SU-DHL-6 (cell line): ENCODE results near the gene CMTR1.

Experiments used
- H2AFZ ChIP-seq: fragments of 200-600 bp; sonication (generic); 2 replicates; pipeline ENCODE4 v1.6.1; 2014; ENCODE audit warnings: low read depth, mild to moderate bottlenecking, moderate library complexity, mixed read lengths, antibody characterized with exemption, low read length; ENCODE audit not compliant: severe bottlenecking
- H3F3A ChIP-seq: fragments of 200-600 bp; shearing (Covaris generic); 2 replicates; pipeline ENCODE4 v1.6.0; 2016; ENCODE audit warnings: antibody characterized with exemption, mild to moderate bottlenecking; ENCODE audit not compliant: insufficient read depth
- H3K27ac ChIP-seq: fragments of 200-600 bp; sonication (generic); 2 replicates; pipeline ENCODE4 v1.5.1; 2016; ENCODE audit warnings: low read depth, mild to moderate bottlenecking, low read length, moderate library complexity, mixed read lengths
- H3K27me3 ChIP-seq: fragments of 200-600 bp; sonication (generic), shearing (Covaris generic); 2 replicates; pipeline ENCODE4 v1.6.0; 2014; ENCODE audit warnings: mild to moderate bottlenecking, low read length
- H3K36me3 ChIP-seq: fragments of 200-600 bp; sonication (generic); 2 replicates; pipeline ENCODE4 v1.6.1; 2014; ENCODE audit warnings: mild to moderate bottlenecking, low read length, mixed read lengths
- H3K4me2 ChIP-seq: fragments of 300-600, 200-600 bp; shearing (Covaris generic), sonication (generic); 2 replicates; pipeline ENCODE4 v1.6.0; 2014; ENCODE audit warnings: low read length, low read depth, mild to moderate bottlenecking; ENCODE audit not compliant: poor library complexity, severe bottlenecking
- H3K4me3 ChIP-seq: fragments of 200-600 bp; sonication (generic); 2 replicates; pipeline ENCODE4 v1.5.1; 2014; ENCODE audit warnings: antibody characterized with exemption, low read length, mild to moderate bottlenecking, mixed read lengths; ENCODE audit not compliant: insufficient read depth, poor library complexity, severe bottlenecking
- H3K79me2 ChIP-seq: fragments of 200-600 bp; sonication (generic); 2 replicates; pipeline ENCODE4 v1.6.1; 2014; ENCODE audit warnings: mild to moderate bottlenecking, low read length, moderate library complexity; ENCODE audit not compliant: insufficient read depth
- H3K9ac ChIP-seq: fragments of 200-600 bp; sonication (generic); 2 replicates; pipeline ENCODE4 v1.7.0; 2014; ENCODE audit warnings: mild to moderate bottlenecking, low read length
- H3K9me2 ChIP-seq: fragments of 200-600 bp; sonication (generic); replicated peaks from 2 replicates; pipeline ENCODE4 v1.6.1; 2014; ENCODE audit warnings: low read length; ENCODE audit not compliant: insufficient read depth
- H3K9me3 ChIP-seq: fragments of 200-600 bp; sonication (generic); 2 replicates; pipeline ENCODE4 v1.6.1; 2014; ENCODE audit warnings: low read length, mixed read lengths; ENCODE audit not compliant: insufficient read depth
- H4K20me1 ChIP-seq: fragments of 200-600 bp; sonication (generic); 2 replicates; pipeline ENCODE4 v1.6.1; 2014; ENCODE audit warnings: low read depth, mild to moderate bottlenecking, antibody characterized with exemption, low read length, moderate library complexity, mixed read lengths
- EZH2phosphoT487 ChIP-seq: fragments of 200-600 bp; sonication (generic), shearing (Covaris generic); conservative IDR thresholded peaks from 2 replicates; pipeline ENCODE4 v1.6.1; 2018; ENCODE audit warnings: mild to moderate bottlenecking, antibody characterized with exemption, low read length, moderate library complexity, mixed read lengths
- TF ChIP-seq, protein P1 (sequence below): fragments of 200-600 bp; sonication (generic); IDR thresholded peaks from one replicate; pipeline ENCODE4 v1.5.1; 2017; ENCODE audit warnings: antibody characterized with exemption, mild to moderate bottlenecking, low read length, moderate library complexity; ENCODE audit not compliant: insufficient read depth, poor library complexity, severe bottlenecking

Gene CMTR1

DNA sequence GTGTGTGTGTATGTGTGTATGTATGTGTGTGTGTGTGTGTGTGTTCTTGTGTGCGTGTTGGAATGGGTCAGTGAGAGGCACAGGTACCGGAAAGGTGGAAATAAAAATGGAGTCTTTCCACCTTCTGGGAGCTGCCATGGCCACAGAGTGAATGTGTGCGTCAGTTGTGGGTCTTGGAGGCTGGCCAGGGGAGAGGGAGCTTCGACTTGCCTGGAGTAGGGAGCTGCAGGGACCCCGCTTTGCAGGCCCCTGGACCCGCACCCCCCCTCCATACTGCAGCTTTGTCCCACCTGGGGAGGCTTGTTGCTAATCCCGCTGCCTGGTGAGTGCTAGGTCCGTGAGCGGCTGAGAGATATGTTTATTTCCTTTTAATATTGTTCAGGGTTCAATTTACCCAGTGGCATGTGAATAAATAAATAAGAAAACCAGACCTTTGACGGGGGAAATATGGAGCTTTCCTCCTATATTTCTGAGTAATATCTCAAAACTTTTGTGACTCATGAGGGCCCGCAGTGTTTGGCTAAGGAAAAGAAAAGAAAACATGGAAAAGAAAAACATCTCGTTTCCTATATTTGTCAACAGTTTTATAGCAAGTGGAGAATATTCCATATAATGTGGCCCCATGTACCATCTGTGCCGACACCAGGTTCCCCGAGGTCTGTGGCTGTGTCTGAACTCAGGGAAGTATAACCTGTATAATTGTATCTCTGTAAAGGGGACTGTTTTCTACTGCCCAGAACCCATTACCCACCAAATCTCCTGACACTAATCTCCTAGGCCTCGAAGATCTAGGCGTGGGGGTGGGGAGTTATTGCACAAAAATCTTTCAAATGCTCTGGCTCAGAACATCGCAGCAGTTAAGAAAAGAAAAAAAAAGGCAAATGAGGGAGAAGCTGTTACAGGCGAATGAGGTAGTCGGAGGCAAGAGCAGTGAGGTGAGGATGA lies 91.3 kb downstream of the CMTR1 start:
- no peaks in the 10 kb centered on the region for H3K36me3 ChIP-seq
- H2AFZ ChIP-seq: no peak overlapping the region
- no peaks in the 10 kb centered on the region for H3K27me3 ChIP-seq
- H3K9me2 ChIP-seq: no peaks in the 10 kb centered on the region
- no peak overlapping the region for H3K4me2 ChIP-seq
- H3K4me3 ChIP-seq: no peak overlapping the region
- TF ChIP-seq, protein P1, sequence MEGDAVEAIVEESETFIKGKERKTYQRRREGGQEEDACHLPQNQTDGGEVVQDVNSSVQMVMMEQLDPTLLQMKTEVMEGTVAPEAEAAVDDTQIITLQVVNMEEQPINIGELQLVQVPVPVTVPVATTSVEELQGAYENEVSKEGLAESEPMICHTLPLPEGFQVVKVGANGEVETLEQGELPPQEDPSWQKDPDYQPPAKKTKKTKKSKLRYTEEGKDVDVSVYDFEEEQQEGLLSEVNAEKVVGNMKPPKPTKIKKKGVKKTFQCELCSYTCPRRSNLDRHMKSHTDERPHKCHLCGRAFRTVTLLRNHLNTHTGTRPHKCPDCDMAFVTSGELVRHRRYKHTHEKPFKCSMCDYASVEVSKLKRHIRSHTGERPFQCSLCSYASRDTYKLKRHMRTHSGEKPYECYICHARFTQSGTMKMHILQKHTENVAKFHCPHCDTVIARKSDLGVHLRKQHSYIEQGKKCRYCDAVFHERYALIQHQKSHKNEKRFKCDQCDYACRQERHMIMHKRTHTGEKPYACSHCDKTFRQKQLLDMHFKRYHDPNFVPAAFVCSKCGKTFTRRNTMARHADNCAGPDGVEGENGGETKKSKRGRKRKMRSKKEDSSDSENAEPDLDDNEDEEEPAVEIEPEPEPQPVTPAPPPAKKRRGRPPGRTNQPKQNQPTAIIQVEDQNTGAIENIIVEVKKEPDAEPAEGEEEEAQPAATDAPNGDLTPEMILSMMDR: no peak
- TF ChIP-seq EZH2phosphoT487: no peak
- no peaks in the 10 kb centered on the region for H3K79me2 ChIP-seq
- no peak overlapping the region for H3K9ac ChIP-seq
- H4K20me1 ChIP-seq: no peaks in the 10 kb centered on the region
- no peak overlapping the region for H3K27ac ChIP-seq
- H3F3A ChIP-seq: no peaks in the 10 kb centered on the region
- no peaks in the 10 kb centered on the region for H3K9me3 ChIP-seq

DNA sequence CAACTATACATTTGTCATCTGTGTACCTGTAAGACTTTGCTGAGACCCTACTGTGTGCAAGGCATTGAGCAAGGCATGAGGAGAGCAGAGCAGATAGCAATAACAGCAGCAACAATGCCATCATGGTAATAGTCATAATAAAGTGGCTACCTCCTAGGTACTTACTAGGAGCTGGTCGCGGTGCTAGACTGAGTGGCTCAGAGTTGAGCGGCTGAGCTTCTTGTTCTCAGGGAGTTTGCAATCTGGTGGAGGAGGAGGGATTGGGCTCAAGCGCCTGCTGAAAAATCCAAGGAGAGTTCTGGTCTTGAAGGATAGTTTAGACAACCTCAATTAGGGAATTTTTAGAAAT lies 91.9 kb downstream of the CMTR1 start:
- Histone ChIP-seq H2AFZ (no peak overlapping the region), H3K4me2 (no peak overlapping the region), H4K20me1 (no peaks in the 10 kb centered on the region), H3K27ac (no peak overlapping the region), H3K79me2 (no peaks in the 10 kb centered on the region), H3K9ac (no peak overlapping the region), H3K27me3 (no peaks in the 10 kb centered on the region), H3K9me3 (no peaks in the 10 kb centered on the region), H3K36me3 (no peaks in the 10 kb centered on the region), H3K4me3 (no peak overlapping the region), H3K9me2 (no peaks in the 10 kb centered on the region), H3F3A (no peaks in the 10 kb centered on the region)
- TF ChIP-seq, protein P1: no peak
- no peak for TF ChIP-seq EZH2phosphoT487

DNA sequence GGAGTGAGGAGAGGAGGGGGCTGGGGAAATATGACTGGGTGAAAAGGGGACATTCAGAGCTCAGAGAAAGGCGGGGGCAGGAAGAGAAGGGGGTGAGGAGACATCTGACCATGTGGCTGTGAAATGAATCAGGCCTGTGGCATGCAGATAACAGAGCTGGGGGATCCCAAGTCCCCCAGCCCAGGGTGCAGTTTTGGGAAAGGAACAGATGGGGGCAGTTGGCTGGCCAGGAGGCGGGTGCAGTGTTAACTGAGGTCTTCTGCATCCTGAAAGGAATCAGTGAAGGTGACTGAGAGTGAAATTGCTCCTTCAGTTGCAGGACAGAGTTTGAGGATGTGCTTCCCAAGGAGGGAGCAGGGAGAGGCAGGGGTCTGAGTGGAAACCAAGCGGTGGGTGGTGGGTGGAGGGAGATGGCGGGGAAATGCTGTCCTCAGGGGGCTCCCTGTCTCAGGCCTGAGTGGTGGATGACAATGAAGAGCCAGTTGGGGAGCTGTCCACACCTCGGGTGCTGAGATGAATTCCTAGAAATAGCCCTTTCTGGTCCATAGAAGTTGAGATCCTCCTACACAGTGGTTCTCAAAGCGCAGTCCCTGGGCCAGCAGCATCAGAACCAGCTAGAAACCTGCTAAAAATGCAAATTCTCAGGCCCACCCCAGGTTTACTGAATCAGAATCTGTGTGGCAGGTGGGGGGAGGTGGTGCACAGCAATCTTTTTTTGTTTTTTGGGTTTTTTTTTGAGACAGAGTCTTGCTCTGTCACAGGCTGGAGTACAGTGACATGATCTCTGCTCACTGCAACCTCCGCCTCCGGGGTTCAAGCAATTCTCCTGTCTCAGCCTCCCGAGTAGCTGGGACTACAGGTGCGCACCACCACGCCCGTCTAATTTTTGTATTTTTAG lies 92.7 kb downstream of the CMTR1 start:
- TF ChIP-seq, protein P1: no peak
- no peak for TF ChIP-seq EZH2phosphoT487
- Histone ChIP-seq H4K20me1 (no peaks in the 10 kb centered on the region), H3K36me3 (no peaks in the 10 kb centered on the region), H3F3A (no peaks in the 10 kb centered on the region), H3K79me2 (no peaks in the 10 kb centered on the region), H3K9me2 (no peaks in the 10 kb centered on the region), H3K27ac (no peak overlapping the region), H3K4me2 (no peak overlapping the region), H3K9ac (no peak overlapping the region), H3K9me3 (no peaks in the 10 kb centered on the region), H3K4me3 (no peak overlapping the region), H2AFZ (no peak overlapping the region), H3K27me3 (no peaks in the 10 kb centered on the region)
